ENCODE measurements around the gene TBC1D17.

The TBC1D17 gene

GRCh38 chr19:49861107-49861506 lies 16.4 kb upstream of the TBC1D17 start:
- Mint-ChIP-seq H3K36me3 (ENCODE audit: low read depth) (peaks cover 33% of the 10 kb centered on the region), H3K9me3 (no peaks in the 10 kb centered on the region), H3K27ac (peak overlapping the region; percentile 84), H3K27me3 (ENCODE audit: low read depth, poor library complexity) (no peaks in the 10 kb centered on the region), H3K4me1 (peaks cover 45% of the 10 kb centered on the region), H3K4me3 (no peak overlapping the region)
- no peak for TF ChIP-seq CTCF (IDR thresholded peaks at IDR 0.05)
- peak; percentile 46 for DNase-seq

GRCh38 chr19:49861541-49862378 lies 15.7 kb upstream of the TBC1D17 start:
- H3K9me3 Mint-ChIP-seq: no peaks in the 10 kb centered on the region
- peaks cover 34% of the 10 kb centered on the region for H3K36me3 Mint-ChIP-seq (ENCODE audit: low read depth)
- no peaks in the 10 kb centered on the region for H3K27me3 Mint-ChIP-seq (ENCODE audit: low read depth, poor library complexity)

GRCh38 chr19:49862391-49863253 lies 14.9 kb upstream of the TBC1D17 start:
- Mint-ChIP-seq H3K4me3 (no peak overlapping the region), H3K27me3 (ENCODE audit: low read depth, poor library complexity) (no peaks in the 10 kb centered on the region)

More at GRCh38 chr19:49861541-49862378, 15.7 kb upstream of the TBC1D17 start:
- no peak for TF ChIP-seq CTCF (IDR thresholded peaks at IDR 0.05)
- DNase-seq: no peak
- no peak overlapping the region for H3K4me3 Mint-ChIP-seq
- H3K4me1 Mint-ChIP-seq: peaks cover 52% of the 10 kb centered on the region
- peak overlapping the region; percentile 42 for H3K27ac Mint-ChIP-seq

GRCh38 chr19:49863254-49863934 lies 14.1 kb upstream of the TBC1D17 start:
- no peaks in the 10 kb centered on the region for H3K9me3 Mint-ChIP-seq
- H3K4me1 Mint-ChIP-seq: peaks cover 55% of the 10 kb centered on the region
- H3K36me3 Mint-ChIP-seq (ENCODE audit: low read depth): peaks cover 34% of the 10 kb centered on the region
- TF ChIP-seq CTCF (IDR thresholded peaks at IDR 0.05): no peak
- H3K27ac Mint-ChIP-seq: peak overlapping the region; percentile 27
- H3K4me3 Mint-ChIP-seq: no peak overlapping the region
- H3K27me3 Mint-ChIP-seq (ENCODE audit: low read depth, poor library complexity): no peaks in the 10 kb centered on the region
- DNase-seq: no peak

More at GRCh38 chr19:49862391-49863253, 14.9 kb upstream of the TBC1D17 start:
- peak; percentile 53 for DNase-seq
- no peak overlapping the region for H3K27ac Mint-ChIP-seq
- H3K4me1 Mint-ChIP-seq: peaks cover 55% of the 10 kb centered on the region
- TF ChIP-seq CTCF (IDR thresholded peaks at IDR 0.05): no peak
- peaks cover 34% of the 10 kb centered on the region for H3K36me3 Mint-ChIP-seq (ENCODE audit: low read depth)
- no peaks in the 10 kb centered on the region for H3K9me3 Mint-ChIP-seq

- Mint-ChIP-seq H3K27me3 (ENCODE audit: low read depth, poor library complexity) (no peaks in the 10 kb centered on the region), H3K9me3 (no peaks in the 10 kb centered on the region), H3K4me3 (no peak overlapping the region), H3K36me3 (ENCODE audit: low read depth) (peaks cover 31% of the 10 kb centered on the region), H3K4me1 (peaks cover 55% of the 10 kb centered on the region), H3K27ac (no peak overlapping the region)
- DNase-seq: no peak
- no peak for TF ChIP-seq CTCF (IDR thresholded peaks at IDR 0.05)
These were observed 13.6 kb upstream of the TBC1D17 start for GRCh38 chr19:49863935-49864320.

Measured in nephron progenitor cell (in vitro differentiated cells).